CD4-positive, alpha-beta T cell treated with Interleukin-17A for 1 hour (primary cell): ENCODE data around the gene ZNF184.

Experiments used
- DNase-seq: peaks from one replicate; pipeline ENCODE4 v3.0.0-alpha.2; 2020

The ZNF184 gene

GRCh38 chr6:27472617-27473400, at the start of gene ZNF184:
Gene ZNF184 (minus strand): TSS chr6:27473105. CDS start chr6:27472294, 811 bp downstream.
- peak; percentile 92 for DNase-seq

GRCh38 chr6:27518881-27519795, 46.2 kb upstream of the ZNF184 start:
- DNase-seq: peak; percentile 90

- DNase-seq: no peak
Observed at GRCh38 chr6:27517928-27518787, 45.3 kb upstream of the ZNF184 start.

GRCh38 chr6:27517238-27517637, 44.3 kb upstream of the ZNF184 start:
- DNase-seq: no peak

GRCh38 chr6:27514906-27515495, 42.1 kb upstream of the ZNF184 start:
- peak; percentile 2 for DNase-seq

GRCh38 chr6:27512525-27512924, 39.6 kb upstream of the ZNF184 start:
- no peak for DNase-seq

GRCh38 chr6:27507041-27507956, 34.4 kb upstream of the ZNF184 start:
- DNase-seq: no peak

GRCh38 chr6:27505209-27506027, 32.5 kb upstream of the ZNF184 start:
- DNase-seq: peak; percentile 82

GRCh38 chr6:27503436-27504030, 30.6 kb upstream of the ZNF184 start:
- DNase-seq: peak; percentile 92

GRCh38 chr6:27502508-27503435, 29.9 kb upstream of the ZNF184 start:
- peak; percentile 90 for DNase-seq

- no peak for DNase-seq
Observed at GRCh38 chr6:27501187-27501586, 28.3 kb upstream of the ZNF184 start.

GRCh38 chr6:27500177-27500576, 27.3 kb upstream of the ZNF184 start:
- no peak for DNase-seq

GRCh38 chr6:27495386-27496135, 22.7 kb upstream of the ZNF184 start:
- DNase-seq: peak; percentile 34

- no peak for DNase-seq
Observed at GRCh38 chr6:27494987-27495385, 22.1 kb upstream of the ZNF184 start.

GRCh38 chr6:27494103-27494502, 21.2 kb upstream of the ZNF184 start:
- no peak for DNase-seq

- no peak for DNase-seq
Observed at GRCh38 chr6:27492631-27493190, 19.8 kb upstream of the ZNF184 start.

GRCh38 chr6:27479319-27480182, 6.6 kb upstream of the ZNF184 start:
- DNase-seq: peak; percentile 96
